Uterus (tissue), 2 donors: ENCODE data around the gene SYNGR1.

Experiments
- CTCF ChIP-seq, 4 experiments: fragments of 200-600 bp in 2 of 4; fragments of 450-650 bp in 2 of 4; sonication (generic) in 2 of 4; IDR thresholded peaks; one replicate each; pipeline ENCODE4 v1.5.1; 2016 to 2019; ENCODE audit warnings: antibody characterized with exemption in 4 of 4, mild to moderate bottlenecking in 2 of 4, moderate library complexity in 1 of 4
- POLR2A ChIP-seq, 2 donors: fragments of 450-650 bp; IDR thresholded peaks; one replicate each; pipeline ENCODE4 v1.6.1; 2016; ENCODE audit warnings: antibody characterized with exemption in 2 of 2, mild to moderate bottlenecking in 1 of 2, moderate library complexity in 1 of 2

GRCh38 chr22:39351689-39352214, 2.0 kb downstream of the SYNGR1 start:
- no peak for TF ChIP-seq POLR2A (IDR thresholded peaks at IDR 0.05)
- TF ChIP-seq CTCF (IDR thresholded peaks at IDR 0.05) = no peak
